Measurements from ENCODE around the gene HLA-G.

Gene HLA-G

DNA sequence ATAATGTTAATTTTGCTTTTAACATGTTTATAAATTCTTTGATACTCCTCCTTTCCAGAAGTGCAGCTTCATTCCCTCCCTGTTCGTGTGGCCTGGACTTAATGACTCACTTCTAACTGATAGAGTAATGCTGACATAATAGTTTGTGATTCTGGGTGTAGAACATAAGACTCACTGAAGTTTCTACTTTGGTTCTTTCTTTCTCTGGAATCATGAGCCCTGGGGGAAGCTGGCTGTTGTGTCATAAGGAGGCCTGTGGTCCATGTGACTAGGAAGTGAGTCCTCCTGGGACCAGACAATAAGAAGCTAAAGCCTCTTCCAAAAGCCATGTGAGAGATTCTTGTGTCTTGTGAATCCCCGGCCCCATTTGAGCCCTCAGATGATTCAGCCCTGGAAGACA lies 30.5 kb upstream of the HLA-G start:
- H3K4me1 ChIP-seq, result peaks cover 2% of the 10 kb centered on the region
- no peak overlapping the region for H2AFZ ChIP-seq
- no peaks in the 10 kb centered on the region for H3K79me2 ChIP-seq
- no peak overlapping the region for H3K27ac ChIP-seq
- no peaks in the 10 kb centered on the region for H3K36me3 ChIP-seq (ENCODE audit: control insufficient read depth, insufficient read depth, low read length)
- H3K27me3 ChIP-seq (ENCODE audit: control insufficient read depth, insufficient read depth, low read length), result no peaks in the 10 kb centered on the region
- H3K9ac ChIP-seq, result no peak overlapping the region
- no peaks in the 10 kb centered on the region for H3K9me3 ChIP-seq (ENCODE audit: control insufficient read depth, low read length)
- TF ChIP-seq, protein P1, sequence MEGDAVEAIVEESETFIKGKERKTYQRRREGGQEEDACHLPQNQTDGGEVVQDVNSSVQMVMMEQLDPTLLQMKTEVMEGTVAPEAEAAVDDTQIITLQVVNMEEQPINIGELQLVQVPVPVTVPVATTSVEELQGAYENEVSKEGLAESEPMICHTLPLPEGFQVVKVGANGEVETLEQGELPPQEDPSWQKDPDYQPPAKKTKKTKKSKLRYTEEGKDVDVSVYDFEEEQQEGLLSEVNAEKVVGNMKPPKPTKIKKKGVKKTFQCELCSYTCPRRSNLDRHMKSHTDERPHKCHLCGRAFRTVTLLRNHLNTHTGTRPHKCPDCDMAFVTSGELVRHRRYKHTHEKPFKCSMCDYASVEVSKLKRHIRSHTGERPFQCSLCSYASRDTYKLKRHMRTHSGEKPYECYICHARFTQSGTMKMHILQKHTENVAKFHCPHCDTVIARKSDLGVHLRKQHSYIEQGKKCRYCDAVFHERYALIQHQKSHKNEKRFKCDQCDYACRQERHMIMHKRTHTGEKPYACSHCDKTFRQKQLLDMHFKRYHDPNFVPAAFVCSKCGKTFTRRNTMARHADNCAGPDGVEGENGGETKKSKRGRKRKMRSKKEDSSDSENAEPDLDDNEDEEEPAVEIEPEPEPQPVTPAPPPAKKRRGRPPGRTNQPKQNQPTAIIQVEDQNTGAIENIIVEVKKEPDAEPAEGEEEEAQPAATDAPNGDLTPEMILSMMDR (IDR thresholded peaks at IDR 0.05), result no peak
- no peak overlapping the region for H3K4me3 ChIP-seq (ENCODE audit: low read depth, low read length)
- H3K4me2 ChIP-seq (ENCODE audit: low read length), result no peak overlapping the region

DNA sequence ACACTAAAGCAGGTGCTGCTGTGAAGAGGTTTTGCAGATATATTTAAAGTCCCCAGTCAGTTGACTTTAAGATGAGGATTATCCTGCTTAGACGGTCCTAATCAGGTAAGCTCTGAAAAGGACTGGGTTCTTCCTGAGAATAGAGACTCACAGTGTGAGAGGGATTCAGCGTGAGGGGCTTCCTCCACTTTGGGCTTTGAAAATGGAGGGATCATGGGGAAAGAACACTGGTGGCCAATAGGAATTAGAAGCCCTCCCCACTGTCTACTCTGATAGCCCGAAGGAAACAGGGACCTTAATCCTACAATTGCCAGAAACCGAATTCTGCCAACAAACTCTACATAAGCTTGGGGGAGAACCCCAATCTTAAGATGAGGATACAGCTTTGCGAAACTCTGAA lies 29.7 kb upstream of the HLA-G start:
- TF ChIP-seq, protein P1 (IDR thresholded peaks at IDR 0.05), result no peak

DNA sequence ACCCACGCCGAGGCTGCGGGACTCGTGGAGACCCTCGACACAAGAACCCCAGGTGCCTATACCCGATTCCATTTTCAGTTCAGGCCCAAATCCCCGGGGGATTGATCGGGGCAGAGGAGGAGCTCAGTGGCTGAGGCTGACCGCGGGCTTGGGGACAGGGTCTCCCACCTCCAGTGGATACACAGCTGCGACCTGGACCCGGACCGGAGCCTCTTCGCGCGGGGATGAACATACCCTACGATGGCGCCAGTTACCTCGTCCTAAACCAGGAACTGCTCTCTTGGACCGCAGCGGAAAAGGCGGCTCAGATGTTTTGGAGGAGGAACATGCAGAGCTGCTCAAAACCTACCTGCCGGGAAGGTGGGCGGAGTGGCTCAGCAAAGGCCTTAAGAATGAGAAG lies 27.4 kb upstream of the HLA-G start:
- Histone ChIP-seq H3K9me3 (ENCODE audit: control insufficient read depth, low read length) (no peaks in the 10 kb centered on the region), H3K4me2 (ENCODE audit: low read length) (no peak overlapping the region), H2AFZ (no peak overlapping the region), H3K27me3 (ENCODE audit: control insufficient read depth, insufficient read depth, low read length) (no peaks in the 10 kb centered on the region), H3K4me1 (no peaks in the 10 kb centered on the region), H3K79me2 (no peaks in the 10 kb centered on the region), H3K4me3 (ENCODE audit: low read depth, low read length) (no peak overlapping the region), H3K27ac (no peak overlapping the region), H3K36me3 (ENCODE audit: control insufficient read depth, insufficient read depth, low read length) (no peaks in the 10 kb centered on the region), H3K9ac (no peak overlapping the region)
- TF ChIP-seq, protein P1 (IDR thresholded peaks at IDR 0.05), result no peak

More for the DNA sequence above, 29.7 kb upstream of the HLA-G start:
- Histone ChIP-seq H2AFZ (no peak overlapping the region), H3K27ac (no peak overlapping the region), H3K4me1 (peaks cover under 1% of the 10 kb centered on the region), H3K4me2 (ENCODE audit: low read length) (no peak overlapping the region), H3K79me2 (no peaks in the 10 kb centered on the region), H3K36me3 (ENCODE audit: control insufficient read depth, insufficient read depth, low read length) (no peaks in the 10 kb centered on the region), H3K9me3 (ENCODE audit: control insufficient read depth, low read length) (no peaks in the 10 kb centered on the region), H3K9ac (no peak overlapping the region), H3K4me3 (ENCODE audit: low read depth, low read length) (no peak overlapping the region), H3K27me3 (ENCODE audit: control insufficient read depth, insufficient read depth, low read length) (no peaks in the 10 kb centered on the region)

DNA sequence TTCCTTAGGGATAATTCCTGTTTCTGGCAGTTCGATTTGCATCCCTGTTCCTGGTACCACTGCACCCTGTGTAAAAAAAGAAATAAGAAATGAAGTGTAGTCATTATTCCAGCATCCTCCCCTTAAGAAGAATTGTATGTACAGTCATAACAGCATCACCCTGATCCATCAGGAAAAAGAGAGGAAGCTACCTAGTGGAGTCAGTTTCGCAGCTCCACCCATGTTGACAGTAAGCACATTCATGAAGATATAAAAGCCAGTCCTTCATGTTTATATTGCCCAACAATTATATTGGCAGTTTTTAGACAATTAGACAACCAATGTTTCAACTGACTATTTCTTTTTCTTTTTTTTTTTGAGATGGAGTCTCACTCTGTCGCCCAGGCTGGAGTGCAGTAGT lies 21.2 kb upstream of the HLA-G start:
- no peak overlapping the region for H3K9ac ChIP-seq
- H3K79me2 ChIP-seq, result no peaks in the 10 kb centered on the region
- H3K27ac ChIP-seq, result no peak overlapping the region
- H3K36me3 ChIP-seq (ENCODE audit: control insufficient read depth, insufficient read depth, low read length), result no peaks in the 10 kb centered on the region
- H3K27me3 ChIP-seq (ENCODE audit: control insufficient read depth, insufficient read depth, low read length), result no peaks in the 10 kb centered on the region
- no peak overlapping the region for H2AFZ ChIP-seq
- no peak overlapping the region for H3K4me2 ChIP-seq (ENCODE audit: low read length)
- no peaks in the 10 kb centered on the region for H3K4me1 ChIP-seq
- no peaks in the 10 kb centered on the region for H3K9me3 ChIP-seq (ENCODE audit: control insufficient read depth, low read length)
- TF ChIP-seq, protein P1 (IDR thresholded peaks at IDR 0.05), result no peak
- H3K4me3 ChIP-seq (ENCODE audit: low read depth, low read length), result no peak overlapping the region

DNA sequence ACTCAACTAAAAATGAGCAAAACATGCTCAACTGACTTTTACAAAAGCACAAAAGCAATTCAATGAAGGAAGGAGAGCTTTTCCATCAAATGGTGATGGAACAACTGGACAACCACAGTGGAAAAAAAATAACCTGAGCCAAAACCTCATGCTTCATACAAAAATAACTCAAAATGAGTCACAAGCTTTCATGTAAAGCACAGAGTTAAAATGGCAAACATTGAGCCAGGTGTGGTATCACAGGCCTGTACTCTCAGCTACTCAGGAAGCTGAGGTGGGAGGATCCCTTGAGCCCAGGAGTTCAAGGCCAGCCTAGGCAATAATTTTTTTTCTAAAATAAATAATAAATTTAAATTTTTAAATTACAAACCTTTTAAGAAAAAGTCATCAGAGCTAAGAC lies 18.4 kb upstream of the HLA-G start:
- Histone ChIP-seq H2AFZ (no peak overlapping the region), H3K9me3 (ENCODE audit: control insufficient read depth, low read length) (no peaks in the 10 kb centered on the region), H3K4me3 (ENCODE audit: low read depth, low read length) (no peak overlapping the region), H3K27me3 (ENCODE audit: control insufficient read depth, insufficient read depth, low read length) (no peaks in the 10 kb centered on the region), H3K4me2 (ENCODE audit: low read length) (no peak overlapping the region), H3K27ac (no peak overlapping the region), H3K9ac (no peak overlapping the region), H3K36me3 (ENCODE audit: control insufficient read depth, insufficient read depth, low read length) (no peaks in the 10 kb centered on the region), H3K4me1 (no peaks in the 10 kb centered on the region), H3K79me2 (no peaks in the 10 kb centered on the region)
- TF ChIP-seq, protein P1 (IDR thresholded peaks at IDR 0.05), result no peak

Data from parathyroid adenoma (tissue), 2 donors.